Pulmonary artery endothelial cell (primary cell): ENCODE measurements around the gene MAP1A. TPM values are rescaled to one million over a fixed set of nuclear protein-coding genes. Genes with fewer than 3 reads are reported as not detected.

Experiments
- DNase-seq: peaks from one replicate; pipeline ENCODE4 v3.0.0-alpha.2; 2011; ENCODE audit warnings: low read depth, low spot score
- total RNA-seq: library from RNA; depleted of rRNA; stranded (reverse); fragments of >200 nt; gene quantifications from 2 replicates; pipeline ENCODE4 v1.2.3, GENCODE V29; 2014

MAP1A gene
- total RNA-seq = 1.4 and 1.6 TPM in 2 replicates

DNA sequence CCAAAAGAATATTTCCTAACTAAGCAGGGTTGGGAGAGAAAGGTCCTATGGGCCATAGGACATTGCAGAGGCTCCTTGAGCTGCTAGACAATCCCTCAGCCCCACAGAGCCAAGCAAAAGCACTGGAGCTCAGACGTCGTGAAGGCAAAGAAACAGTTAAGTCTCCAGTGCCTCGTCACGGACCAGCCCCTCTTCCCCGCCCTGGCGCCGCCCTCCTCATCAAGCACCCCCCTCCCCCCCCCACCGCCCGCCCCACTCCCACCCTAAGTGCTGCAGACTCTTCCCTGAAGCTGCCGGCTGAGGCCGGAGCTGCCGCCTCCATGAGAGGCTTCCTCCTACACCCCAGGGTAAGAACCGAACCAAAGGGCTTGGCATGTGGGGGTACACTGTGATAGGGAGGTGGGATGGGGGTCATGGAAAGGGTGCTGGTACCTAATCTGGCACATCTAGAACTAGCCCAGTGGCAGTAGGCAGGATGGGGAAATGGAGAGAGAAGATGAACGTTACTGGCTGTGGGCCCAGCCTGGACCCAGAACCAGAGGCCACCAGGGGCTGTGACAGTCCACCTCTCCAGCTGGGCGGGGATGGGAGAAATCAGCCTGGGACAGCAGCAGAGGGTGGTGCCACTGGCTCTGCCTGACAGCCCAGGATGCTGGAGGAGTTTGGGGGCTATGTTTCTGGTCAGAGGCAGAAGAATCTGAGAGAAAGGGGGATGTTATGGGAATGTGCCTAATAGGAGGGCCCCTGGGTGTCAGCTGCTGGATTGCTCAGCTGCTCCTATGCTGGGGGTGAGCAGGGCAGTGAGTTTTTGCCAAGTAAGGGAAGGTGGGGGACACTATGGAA lies at the start of gene MAP1A:
Gene MAP1A, plus strand, starts transcription at position 255 of the 843 bp plus-strand sequence. CDS start 3,866 bp downstream, outside the sequence.
- no peak for DNase-seq

DNA sequence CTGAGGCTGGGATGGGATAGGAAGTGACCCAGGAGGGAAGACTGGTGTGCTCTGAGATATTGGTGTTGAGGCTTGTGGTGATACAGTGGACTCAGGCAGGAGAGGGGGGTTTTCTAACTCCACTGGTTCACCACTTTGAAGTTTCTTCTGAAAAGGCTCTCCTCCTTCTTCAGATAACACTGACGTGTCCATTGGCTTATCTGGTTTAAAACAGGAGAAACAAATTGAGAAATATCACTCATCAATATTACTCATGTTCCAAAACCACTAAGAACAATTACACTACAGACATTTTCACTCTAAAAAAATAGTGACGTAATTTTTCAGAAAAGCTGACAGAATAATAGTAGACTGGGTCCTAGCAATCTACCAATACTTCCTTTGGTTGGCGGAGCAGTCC lies 47.5 kb upstream of the MAP1A start:
- no peak for DNase-seq

DNA sequence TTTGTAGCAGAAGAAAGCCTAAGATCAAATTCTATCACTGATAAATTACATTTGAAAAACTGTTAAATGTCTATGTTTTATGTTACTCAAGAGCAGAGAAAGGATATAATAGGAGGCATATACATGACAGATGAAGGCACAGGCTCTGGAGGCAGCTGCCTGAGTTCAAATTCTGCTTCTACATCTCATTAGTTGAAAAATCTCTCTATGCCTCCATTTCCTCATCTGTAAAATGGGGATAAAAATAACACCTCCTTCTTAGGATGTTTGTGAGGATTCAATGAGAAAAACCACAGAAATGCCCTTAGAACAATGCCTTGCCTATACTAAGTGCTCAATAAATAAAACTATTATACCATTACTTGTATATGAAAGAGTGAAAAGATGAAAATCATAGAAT lies 45.4 kb upstream of the MAP1A start:
- DNase-seq = no peak

DNA sequence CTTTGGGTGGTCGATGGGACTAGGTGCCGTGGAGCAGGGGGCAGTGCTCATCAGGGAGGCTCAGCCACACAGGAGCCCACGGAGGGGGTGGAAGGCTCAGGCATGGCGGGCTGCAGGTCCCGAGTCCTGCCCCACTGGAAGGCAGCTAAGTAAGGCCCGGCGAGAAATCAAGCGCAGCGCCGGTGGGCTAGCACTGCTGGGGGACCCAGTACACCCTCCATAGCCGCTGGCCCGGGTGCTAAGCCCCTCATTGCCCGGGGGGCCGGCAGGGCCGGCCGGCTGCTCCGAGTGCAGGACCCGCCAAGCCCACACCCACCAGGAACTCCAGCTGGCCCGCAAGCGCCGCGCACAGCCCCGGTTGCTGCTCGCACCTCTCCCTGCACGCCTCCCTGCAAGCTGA lies 43.5 kb upstream of the MAP1A start:
- DNase-seq = no peak

DNA sequence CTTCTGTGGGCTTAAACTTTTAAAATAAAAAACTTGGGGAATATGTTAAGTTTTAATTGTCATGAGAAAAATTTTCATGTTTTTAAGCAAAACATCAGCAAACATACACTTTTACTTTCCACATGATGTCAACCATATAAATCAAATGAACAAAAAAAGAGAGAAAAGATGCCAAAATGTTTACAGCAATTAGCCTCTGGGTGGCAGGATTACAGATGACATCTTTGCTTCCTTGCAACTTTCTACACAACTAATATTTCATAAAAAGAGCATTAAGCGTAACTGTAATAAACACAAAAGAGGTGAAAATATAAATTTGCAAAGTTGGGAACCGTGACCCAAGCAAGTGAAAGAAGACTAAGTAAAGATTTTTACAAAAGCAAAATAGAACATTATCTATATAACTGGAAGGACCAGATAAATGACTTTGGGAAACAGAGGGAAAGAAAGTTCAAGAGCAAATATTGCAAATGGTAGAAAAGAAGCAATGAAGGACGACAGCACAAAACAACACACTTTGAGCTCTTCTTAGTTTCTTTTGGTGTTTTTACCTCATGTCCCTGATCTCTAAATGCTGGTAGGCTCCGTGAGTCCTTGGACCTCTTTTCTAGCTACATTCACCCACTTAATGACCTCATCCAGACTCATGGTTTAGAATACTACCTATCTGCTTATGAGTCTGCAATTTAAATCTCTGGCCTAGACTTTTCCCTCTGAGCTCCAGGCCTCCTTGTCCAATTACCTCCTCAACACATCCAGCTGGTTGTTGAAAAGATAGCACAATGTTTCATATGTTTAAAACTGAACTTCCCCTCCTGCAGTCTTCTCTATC lies 33.9 kb upstream of the MAP1A start:
- DNase-seq = no peak

DNA sequence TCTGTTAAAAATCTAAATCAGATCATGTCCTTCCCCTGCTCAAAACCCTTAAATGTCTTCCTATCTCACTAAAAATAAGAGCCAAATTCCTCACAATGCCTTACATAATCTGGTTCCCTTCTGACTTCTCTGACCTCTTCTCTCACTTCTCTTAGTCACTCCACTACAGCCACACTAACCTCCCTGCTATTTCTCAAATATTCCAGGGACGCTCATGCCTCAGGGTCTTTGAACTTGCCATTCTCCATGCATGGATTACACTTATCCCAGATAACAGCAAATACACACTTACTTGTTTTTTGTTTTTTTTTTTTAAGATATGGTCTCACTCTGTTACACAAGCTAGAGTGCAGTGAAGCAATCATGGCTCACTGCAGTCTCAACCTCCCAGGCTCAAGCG lies 33.0 kb upstream of the MAP1A start:
- no peak for DNase-seq

DNA sequence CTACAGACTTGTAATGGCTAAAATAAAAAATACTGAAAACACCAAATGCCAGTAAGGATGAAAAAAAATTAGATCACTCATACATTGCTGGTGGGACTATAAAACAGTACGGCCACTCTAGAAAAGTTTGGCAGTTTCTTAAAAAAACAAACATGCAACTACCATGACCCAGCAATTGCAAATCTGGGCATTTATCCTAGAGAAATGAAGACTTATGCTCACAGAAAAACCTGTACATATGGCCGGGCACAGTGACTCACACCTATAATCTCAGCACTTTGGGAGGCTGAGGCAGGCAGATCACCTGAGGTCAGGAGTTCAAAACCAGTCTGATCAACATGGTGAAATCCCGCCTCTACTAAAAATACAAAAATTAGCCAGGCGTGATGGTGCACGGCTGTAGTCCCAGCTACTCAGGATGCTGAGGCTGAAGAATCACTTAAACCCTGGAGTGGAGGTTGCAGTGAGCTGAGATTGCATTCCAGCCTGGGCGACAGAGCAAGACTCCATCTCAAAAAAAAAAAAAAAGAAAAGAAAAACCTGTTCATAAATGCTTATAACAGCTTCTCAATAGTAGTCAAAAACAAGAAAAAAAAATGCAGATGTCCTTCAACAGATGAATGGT lies 30.0 kb upstream of the MAP1A start:
- DNase-seq = no peak

DNA sequence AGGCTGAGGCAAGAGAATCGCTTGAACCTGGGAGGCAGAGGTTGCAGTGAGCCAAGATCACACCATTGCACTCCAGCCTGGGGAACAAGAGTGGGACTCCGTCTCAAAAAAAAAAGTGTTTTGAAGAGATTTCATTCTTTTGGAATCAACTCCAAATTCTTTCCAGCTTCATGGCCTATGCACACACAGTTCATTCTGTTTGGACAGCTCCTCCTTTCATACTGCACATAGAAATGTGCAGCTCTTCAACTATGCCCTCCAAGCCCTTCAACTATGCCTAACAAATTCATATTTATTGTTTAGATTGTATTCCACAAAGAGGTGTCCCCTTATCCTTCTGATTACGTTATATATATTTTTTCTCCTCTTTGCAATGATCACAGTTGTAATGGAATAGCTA lies 28.6 kb upstream of the MAP1A start:
- DNase-seq = no peak

DNA sequence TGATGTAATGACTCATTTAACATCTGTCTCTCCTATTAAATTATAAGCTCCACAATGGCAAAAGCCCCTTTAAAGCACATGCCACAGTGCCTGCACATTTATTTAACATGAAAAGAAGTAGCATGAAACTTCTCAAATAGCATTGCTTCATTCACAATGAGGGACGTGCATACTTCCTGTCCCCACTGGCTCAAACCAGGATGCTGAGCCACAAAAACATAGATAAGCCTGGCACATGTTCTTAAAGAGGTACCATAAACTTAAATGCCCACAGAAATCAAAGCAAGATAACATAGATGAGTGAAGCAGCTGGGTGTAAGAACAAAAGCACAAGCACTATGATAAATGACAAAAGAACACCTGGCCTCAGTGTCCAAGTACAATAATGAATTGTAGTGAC lies 28.2 kb upstream of the MAP1A start:
- DNase-seq = no peak

DNA sequence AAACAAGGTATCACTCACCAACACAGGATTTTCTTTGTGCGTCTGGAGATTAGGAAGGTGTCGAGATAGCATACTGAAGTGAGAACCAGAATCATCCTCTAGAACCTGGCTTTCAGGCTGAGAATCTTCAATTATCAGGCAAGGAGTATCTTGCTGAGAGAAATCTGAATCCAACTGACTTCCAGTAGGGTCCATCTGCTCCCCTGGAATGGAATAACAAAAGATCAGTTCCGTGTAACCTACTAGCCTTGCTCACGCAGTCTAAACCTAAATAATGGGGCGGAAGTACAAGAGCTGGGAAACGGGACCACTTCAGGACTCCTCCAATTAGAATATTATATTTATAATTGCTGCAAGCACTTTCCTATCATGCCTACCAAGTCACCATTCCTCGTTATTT lies 25.1 kb upstream of the MAP1A start:
- DNase-seq = no peak

DNA sequence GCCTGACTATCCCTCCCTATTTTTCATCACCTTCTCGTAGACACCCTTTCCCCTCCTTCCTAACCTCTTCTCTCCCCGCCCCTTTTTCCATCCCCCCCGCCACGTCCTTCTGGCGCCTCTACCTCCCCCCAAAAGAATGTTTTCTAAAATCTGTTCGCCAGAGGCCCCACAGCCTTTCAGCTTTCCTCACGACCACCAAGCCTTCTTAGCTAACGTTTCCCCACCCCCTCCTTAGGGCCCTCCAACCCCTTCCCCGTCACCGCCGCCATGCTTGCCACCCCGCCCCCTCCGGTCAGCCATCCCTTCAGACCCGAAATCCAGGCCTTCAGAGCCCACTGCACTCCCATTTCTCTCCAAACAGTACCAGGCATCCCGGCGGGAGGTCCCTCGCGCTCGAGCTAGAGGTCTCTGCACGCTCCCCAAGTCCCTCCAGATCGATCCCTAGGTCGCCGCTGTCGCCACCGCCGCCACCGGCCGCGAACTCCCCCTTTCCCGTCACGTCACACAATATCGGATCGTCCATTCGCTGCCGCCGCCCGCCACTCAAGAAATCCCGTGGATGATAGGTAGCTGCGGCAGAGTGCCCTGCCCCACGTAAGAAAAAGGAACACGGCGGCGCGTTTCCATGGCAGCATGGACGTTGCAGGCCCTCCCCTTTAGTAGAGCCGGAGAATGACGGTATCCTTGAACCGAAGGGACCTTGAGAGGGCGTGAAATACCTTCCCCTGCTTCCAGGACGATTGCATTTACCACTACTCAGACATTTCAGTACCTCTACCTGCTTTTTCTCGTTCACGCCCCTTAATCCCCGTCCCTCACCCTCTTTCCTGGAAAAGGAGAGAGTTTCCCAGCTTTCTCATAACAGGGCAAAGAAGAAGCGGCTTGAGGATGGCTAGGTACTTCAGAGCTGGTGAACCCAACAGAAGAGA lies 24.5 kb upstream of the MAP1A start, which contains the start of gene TP53BP1:
Gene TP53BP1, minus strand, starts transcription at position 484 of the 929 bp plus-strand sequence. Its CDS starts 113 bp downstream, at position 371.
- DNase-seq = peak; percentile 84

DNA sequence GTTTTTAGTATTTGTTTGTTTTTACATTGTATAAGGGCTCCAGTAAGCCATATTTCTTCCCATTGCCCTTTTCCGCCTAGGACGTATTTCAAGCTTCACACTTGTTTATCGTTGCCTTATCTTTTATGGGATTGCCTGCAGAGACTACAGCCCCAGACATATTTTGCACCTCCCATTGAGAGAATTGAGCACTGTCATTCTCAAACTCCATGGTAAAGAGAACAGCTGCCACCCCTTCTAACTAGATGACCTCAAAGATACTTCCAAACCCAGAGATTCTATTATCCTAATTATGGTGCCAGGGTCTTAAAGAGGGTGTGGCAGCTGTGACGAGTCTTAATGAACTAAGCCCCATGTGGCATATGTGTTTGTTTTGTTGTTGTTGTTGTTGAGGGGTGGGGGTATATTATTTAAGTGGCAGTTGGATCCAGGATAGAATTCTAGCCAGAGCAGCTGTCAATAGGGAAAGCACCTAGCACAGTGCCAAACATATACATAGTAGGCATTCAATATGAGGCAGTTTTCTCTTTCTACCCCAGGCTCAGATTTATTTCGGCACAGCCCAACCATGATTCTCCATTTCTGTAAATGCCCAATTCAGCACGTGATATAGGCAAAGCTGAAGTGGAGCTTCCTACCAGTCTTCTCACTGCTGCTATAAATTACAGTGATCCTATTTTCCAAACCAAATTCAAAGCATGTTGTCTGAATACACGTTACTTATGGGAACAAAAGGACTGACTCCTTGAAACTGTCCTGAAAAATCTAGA lies 23.5 kb upstream of the MAP1A start:
- no peak for DNase-seq

DNA sequence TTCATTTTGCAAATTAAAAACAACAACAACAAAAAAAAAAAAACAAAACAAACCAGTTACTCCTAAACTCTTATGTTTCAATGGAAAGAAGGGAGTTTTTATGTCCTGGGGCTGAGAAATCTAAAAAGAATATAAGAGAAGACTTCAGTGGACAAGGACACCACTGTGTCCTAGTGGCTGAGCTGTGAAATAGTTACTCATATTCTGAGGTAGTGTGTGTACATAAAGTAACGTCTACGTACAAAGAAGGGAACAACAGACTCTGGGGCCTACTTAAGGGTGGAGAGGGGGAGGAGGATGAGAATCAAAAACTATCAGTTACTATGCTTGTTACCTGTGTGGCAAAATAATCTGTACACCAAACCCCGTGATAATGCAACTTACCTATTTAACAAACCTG lies 18.4 kb upstream of the MAP1A start:
- DNase-seq = no peak

DNA sequence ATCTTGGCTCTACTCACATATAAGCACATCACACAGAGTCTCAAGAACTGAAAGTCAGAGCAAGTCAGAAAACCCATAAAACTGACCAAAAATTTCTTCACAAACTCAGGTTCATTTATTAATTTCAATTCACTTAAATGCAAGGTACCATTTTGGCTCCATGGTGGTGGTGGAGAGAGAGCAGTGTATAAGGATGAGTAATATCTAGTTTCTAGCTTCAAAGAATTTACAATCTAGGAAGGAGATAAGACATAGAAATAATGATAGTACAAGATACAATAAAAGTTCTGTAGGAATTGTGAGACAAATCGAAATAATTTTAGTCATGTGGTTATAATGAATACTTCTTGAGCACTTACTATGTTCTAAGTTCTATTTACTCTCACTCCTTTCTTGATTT lies 17.8 kb upstream of the MAP1A start:
- no peak for DNase-seq

DNA sequence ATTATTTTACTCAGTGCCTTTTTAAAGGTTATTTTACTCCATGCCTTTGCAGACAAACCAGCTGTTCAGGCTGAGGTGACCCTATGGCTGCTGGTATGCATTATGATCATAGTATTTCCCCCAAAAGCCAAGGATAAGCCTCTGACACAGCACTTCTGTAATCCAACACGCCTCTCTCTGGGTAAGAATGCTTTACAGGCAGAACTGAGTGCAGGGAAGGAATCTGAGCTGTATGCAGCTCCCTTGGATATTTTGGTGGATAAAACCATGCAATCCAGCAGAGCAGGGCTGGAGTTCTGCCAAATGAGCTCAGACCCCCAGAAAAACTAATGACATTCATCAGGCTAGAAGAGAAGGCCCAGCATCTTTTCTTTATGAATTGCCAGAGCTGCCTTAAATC lies 11.7 kb upstream of the MAP1A start:
- DNase-seq = no peak

DNA sequence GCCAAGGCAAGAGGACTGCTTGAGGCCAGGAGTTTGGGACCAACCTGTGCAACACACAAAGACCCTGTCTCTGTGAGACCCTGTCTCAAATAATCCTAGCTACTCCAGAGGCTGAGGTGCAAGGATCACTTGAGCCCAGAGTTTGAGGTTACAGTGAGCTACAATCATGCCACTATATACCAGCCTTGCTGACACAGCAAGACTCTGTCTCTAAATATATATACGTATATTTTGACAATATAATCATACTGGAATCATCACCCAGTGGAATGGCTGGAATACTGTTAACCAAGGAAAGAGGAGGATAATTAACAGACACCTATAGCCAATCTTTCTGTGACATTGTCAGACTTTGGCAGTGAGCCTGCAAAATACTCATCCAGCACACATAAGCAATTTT lies 9.0 kb upstream of the MAP1A start:
- no peak for DNase-seq

DNA sequence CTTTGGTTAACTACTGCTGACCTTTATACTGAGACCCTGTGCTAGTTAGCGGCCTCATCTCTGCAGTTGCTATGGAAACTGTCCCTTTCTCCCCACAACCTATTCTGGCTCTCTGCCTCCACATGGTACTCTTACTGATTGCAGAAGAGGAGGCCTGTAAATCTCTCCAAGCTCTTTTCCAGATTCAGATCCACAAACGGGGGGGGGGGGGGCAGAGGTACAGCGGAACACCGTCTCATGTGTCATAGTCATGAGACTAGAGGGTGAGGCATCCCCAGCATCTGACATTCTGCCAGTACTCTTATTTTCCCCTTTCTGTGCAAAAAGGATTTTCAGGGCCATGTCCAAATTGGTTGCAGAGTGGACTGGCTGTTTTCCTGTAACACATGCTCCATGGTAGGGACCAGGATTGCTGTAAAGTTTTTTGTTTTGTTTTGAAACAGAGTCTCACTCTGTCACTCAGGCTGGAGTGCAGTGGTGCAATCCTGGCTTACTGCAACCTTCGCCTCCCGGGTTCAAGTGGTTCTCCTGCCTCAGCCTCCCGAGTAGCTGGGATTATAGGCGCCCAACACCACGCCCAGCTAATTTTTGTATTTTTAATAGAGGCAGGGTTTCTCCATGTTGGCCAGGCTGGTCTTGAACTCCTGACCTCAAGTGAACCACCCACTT lies 8.3 kb upstream of the MAP1A start:
- DNase-seq = no peak

DNA sequence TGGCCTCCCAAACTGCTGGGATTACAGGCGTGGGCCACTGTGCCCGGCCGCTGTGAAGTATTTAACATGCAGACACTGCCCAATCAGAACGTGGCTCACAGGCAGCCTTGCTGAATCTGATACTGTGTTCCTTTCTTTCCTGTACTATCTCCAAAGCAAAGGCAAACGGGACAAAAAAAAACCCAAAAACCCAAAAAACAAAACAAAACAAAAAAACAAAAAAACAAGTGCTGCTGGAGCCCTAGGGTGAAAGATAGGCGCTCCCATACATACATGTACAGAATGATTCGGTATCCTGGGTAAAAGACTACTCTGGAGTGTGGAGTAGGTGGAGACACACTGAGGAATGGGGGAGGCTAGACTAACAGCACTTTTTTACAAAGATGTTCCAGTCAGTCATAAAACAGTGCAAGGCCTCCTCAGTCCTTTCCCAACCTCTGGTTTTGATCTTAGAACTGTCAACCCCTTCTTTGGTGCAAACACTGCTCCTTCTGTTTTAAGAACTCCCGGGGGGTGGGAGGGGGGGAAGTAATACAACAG lies 7.7 kb upstream of the MAP1A start:
- DNase-seq = no peak
